ENCODE measurements around the gene RNF227.

The RNF227 gene

GRCh38 chr17:7889166-7889955, 26.7 kb downstream of the RNF227 start:
- no peak for DNase-seq (ENCODE audit: low read depth in 3 of 3)

DNA sequence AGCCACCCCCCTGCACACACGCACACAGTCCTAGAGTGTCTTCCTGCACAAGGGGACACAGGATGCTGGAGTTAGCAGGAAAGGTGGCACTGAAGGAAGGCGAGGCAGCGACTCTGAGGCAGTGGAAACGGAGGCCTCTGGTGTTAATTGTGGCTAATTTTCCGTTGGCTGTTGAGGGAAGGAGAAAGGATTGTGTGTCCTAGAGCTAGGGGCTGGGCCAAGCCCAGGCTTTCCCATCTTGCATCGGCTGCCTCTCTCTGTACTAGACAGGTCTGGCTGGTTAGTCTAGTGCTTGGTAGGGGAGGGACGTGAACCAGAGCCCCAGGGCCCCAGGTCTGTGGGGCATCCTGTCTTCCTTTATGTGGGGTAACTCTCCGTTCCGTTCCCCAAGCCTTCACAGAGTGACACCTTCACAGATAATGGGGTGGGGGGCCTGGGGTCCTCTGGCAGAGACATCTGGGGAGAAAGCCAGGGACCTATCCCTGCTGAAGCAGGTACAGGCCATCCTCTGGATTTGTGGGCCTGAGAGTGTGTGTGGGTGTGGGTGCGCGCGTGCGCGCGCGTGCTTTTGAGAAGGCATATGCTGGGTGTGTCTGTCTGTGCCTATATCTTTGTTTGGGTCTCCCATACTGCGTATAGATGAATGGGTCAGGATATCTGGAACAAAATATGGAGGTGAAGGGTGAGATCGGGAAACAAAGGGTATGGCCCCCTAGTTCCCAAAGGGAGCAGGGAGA, 27.7 kb downstream of the RNF227 start, which contains the start of gene CHD3:
TSS of gene CHD3 (plus strand) at position 606 of the 737 bp plus-strand sequence. CDS start 212 bp downstream, outside the sequence.
- peak in 1 of 3 donors; percentile 55 for DNase-seq (ENCODE audit: low read depth in 3 of 3)

DNA sequence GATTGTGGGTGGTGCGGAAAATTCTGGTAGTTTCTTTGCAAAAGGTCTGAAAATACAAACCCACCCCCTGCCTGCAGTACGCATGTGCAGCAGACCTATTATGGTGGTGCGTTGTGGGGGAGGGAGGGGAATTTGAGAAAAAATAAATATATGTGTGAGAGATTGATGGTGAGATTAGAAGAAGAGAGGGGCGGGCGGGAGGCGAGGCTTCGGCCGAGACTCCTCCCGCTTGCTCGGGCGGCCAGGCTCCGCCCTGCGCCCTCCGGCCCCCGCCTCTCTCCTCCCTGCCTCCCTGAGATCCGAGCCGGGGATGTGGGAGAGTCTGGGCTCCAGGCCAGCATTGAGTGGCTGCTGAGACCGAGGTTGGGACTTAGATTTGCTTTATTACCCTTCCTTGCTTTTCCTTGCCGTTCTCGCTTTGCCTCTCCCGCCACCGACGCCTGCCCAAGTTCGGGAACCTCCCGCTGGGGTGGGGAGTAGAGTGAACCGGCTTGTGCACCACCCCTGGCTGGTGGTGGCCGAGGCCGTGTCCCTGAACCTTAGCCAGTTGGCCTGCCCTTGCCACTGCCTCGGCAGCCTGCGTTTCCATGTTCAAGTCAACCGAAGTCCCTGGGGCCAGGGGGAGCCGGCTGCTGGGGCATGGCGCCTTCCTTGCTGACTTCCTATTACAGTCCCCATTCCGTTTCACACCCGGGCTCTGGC, 28.5 kb downstream of the RNF227 start:
- peak; percentile 70 to 88 (median 86) for DNase-seq (ENCODE audit: low read depth in 3 of 3)

DNA sequence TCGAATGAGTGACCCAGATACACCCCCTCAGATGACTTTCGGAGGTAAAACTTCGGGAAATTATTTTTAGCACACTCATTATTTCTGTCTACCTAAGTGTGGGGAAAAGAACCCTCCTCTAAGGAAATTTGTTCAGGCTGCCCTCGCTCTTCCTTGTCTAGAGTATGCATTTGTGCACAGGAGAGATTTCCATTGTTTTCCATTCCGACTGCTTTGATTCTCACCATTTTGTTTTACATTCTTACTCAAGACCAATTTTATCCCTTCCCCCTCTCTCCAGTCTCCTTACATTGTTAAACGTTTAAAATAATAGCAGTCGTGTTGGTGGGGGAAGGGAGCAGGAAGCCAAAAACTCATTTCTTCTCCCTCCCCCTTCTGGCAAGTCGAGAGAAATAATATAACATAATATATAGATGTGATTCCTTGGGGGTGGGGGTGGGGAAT, 29.0 kb downstream of the RNF227 start:
- DNase-seq (ENCODE audit: low read depth in 3 of 3) = no peak

DNA sequence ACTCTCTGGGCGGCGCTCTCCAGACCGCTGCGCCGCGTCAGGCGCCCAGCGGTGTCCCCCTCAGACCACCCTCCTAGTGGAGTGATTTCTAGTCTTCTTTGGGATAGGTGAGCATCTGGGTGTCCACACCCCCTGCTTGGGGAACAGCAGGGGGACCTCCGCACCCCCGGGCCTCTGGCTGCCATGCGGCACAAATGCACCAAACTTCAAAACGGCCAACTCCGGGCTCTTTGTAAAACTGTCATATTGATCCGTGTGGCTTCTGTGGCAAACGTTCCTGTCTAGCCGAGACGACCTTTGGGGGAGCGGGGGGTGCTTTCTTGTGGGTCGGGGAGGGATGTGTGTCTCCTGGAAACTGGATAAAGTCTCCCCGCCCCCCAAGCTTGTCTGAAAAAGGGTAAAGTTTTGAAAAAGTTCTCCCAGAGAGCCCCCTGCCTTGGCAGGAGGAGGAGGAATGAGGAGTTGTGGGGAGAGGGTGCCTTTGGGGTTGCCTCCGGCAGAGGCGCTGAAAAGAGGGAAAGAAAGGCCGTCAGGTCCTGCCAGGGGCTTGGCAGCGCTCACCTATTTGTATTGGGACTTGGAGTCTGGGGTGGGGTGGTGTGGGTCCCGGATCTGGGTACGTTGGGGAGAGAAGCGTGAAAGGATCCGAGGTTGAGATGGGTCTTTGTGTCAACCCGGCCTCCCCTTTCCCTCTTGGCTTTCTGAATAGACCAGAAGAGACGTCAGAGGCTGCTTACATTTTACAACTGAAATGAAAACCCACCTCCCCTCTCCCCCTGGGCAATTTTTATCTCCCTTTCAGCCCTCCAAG, 29.7 kb downstream of the RNF227 start:
- peak in 1 of 3 donors; percentile 46 for DNase-seq (ENCODE audit: low read depth in 3 of 3)

DNA sequence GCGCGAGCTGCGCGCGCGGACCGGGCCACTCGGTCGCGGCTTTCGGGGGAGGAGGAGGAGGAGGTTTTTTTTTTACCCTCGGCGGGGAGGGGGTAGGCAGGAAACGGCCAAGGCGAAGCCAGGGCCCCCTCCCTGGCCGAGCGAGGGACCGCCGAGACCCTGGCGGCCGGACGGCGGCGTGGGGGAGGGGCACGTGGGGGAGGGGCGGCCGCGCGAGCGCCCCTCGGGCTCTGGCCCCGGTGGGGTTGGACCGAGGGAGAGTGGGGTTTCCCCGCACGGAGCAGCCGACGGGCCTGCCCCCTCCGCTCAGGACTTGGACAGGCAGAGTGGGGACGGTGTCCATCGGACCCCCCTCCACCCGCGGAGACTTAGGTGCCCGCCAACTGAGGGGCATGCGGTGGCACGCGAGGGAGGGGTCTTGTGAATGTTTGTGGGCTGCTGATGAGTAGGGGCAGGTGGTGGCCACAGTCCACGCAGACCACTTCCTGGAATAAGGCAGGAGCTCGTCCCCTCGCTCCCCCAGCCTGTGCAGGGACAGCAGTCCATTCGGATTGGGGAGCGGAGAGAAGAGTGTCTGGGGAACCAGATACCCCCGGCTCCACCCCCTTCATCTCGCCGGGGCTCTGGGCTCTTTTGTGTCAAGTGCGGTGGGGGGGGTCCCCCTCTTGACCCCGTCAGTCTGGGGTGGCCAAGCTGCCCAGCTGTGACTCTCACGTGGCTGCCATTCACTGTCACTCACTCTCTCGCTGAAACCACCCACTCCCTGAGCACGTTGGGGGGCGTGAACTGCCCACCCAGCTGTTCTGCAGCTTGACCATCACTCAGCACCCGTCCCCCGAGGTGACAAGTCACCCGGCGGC, 30.5 kb downstream of the RNF227 start:
- peak in 1 of 3 donors; percentile 34 for DNase-seq (ENCODE audit: low read depth in 3 of 3)

DNA sequence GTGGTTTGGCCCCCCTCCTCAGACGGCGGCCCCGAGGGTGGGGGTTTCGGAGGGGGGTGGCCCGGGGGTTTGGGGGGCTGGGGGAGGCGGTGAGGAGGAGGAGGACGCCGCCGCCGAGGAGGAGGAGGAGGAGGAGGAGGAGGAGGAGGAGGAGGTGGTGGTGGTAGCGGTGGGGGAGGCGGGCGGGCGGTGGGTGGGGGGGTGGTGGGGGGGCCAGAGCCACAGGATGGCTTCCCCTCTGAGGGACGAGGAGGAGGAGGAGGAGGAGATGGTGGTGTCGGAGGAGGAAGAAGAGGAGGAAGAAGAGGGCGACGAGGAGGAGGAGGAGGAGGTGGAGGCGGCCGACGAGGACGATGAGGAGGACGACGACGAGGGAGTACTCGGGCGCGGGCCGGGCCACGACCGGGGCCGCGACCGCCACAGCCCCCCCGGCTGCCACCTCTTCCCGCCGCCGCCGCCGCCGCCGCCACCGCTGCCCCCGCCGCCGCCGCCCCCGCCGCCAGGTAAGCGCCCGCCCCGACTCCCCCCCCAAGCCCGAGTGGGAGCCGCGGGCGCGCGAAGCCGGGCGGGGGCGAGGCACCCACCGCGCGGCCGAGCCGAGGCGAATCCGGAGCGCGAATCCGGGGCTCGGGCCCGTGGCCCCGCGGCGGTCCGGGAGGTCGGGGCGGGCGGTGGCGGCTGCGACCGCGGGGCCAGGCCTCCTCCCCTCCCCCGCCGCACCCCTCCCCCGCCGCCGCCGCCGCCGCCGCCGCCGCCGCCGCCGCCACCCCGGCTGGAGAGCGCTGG, 31.3 kb downstream of the RNF227 start:
- no peak for DNase-seq (ENCODE audit: low read depth in 3 of 3)

DNA sequence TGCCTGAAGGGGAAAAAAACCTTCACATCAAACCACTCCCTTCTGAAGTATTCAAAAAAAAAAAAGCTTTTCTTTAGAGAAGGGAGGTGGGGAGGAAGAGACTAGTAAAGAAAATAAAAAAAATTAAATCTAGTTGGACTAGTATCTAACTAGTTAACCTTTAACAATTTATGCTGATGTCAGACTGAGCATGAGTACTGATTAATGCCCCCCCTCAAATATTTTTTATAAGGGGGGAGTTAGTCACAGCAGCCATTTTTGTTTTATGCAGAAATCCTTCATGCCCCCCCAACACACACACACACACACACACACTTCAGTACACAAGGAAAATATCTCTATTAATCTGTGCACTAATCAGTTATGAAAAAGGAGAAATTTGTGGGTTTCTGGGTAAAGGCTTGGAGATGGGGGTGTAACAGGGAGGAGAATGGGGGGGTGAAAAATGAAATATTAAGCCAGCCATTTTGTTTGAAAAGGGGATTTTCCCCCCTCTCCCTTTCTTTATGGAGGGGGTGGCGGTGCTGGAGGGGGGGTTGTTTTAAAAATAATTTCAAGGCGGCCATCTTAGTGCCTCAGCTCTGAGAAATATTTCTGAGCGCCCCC, 32.2 kb downstream of the RNF227 start:
- DNase-seq (ENCODE audit: low read depth in 3 of 3) = peak in 1 of 3 donors; percentile 40

- DNase-seq (ENCODE audit: low read depth in 3 of 3) = no peak
Measured at GRCh38 chr17:7882629-7883028, 33.5 kb downstream of the RNF227 start.

GRCh38 chr17:7882068-7882467, 34.0 kb downstream of the RNF227 start:
- DNase-seq (ENCODE audit: low read depth in 3 of 3) = no peak

DNA sequence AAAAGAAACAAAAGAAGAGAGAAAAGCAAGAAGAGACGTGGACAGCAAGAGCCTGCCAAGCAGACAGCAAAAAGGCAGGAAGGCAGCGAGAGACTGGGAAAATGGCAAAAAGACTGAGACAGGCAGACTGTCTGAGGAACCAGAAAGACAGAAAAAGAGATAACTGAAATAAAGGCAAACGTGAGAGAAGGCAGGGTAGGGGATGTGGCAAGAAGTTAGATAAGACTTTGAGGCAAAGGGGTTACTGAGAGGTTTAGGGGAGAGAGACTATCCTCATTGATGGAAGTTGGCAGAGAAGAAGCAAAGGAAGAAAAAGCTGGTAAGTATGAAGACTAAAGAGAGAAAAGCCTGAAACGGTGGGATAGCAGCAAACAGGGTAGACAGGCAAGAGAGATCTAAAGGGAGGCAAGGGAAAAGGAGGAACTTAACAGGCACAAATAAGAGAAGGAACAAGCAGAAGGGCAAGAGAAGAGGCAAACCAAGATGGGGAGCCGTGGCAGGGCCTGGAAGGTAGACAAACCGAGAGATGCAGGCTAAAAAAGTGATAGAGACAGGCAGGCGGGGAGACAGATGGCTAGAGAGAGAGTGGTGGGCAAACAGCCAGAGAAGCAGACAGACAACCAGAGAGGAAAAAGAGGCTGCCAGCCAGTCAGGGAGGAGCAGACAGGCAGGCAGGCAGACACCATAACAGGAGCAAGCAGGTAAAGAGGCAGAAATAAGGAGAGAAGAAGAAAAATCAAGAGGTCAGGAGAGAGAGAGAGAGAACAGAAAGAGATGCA, 34.6 kb downstream of the RNF227 start:
- no peak for DNase-seq (ENCODE audit: low read depth in 3 of 3)

GRCh38 chr17:7880076-7880868, 35.8 kb downstream of the RNF227 start:
- no peak for DNase-seq (ENCODE audit: low read depth in 3 of 3)

DNA sequence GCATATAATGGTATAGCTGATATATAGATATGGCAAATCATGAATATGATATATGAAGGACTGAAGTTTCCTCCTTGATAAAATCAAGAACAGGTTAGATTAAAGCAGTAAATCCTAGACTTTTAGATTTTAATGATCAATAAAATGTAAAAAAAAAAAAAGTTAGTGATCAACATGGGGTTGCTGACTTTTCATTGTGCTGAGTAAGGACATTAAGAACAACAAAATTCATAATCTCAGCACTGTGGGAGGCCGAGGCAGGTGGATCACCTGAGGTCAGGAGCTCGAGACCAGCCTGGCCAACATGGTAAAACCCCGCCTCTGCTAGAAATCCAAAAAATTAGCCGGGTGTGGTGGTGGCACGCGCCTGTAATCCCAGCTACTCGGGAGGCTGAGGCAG, 37.9 kb downstream of the RNF227 start:
- no peak for DNase-seq (ENCODE audit: low read depth in 3 of 3)

DNA sequence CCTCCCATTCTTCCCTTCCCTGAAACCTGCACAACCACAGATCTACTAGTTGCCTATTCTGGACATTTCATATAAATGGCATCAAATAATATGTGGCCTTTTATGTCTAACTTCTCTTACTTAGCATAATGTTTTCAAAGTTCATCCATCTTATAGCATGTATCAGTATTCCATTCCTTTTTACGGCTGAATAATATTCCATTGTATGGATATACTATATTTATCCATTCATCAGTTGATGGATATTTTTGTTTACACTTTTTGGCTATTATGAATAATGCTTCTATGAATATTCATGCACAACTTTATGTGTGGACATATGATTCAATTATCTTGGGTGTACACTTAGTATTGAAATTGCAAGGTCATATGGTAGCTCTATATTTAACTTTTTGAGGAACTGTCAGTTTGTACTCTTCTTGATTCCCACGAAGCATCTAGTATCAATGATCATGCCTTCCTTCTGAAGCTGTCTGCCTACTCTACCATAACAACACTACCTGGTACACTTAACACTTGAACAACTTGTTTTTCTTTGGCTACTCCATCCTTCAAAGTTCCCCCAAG, 40.2 kb downstream of the RNF227 start:
- no peak for DNase-seq (ENCODE audit: low read depth in 3 of 3)

- no peak for DNase-seq (ENCODE audit: low read depth in 3 of 3)
Measured at GRCh38 chr17:7873051-7873450, 43.0 kb downstream of the RNF227 start.

GRCh38 chr17:7867881-7868329, 48.2 kb downstream of the RNF227 start:
- DNase-seq (ENCODE audit: low read depth in 3 of 3) = no peak

GRCh38 chr17:7864995-7865650, 51.0 kb downstream of the RNF227 start:
- DNase-seq (ENCODE audit: low read depth in 3 of 3) = no peak

All from stimulated activated CD4-positive, alpha-beta T cell treated with anti-CD3 and anti-CD28 coated beads, TNF-alpha, amount 100 ng/mL, for 48 hours (primary cell).